ENCODE data around the gene LGALS14.

DNA sequence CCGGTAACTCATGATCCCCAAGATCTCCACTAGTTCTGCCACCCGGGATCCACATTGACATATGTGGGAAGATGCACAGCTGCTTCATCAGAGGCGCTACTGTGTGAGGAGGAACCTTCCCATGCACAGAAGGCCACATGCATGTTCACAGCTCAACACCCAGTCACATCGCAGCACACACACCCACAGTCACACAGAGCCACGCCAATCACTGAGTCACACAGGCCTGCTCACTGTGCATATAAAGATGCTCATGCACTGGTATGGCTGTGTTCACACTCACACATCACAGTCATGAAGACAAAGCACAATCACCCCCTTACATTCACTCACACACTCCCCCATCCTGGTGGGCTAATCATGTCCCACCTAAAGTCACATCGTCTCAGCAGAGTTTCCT, 23.8 kb downstream of the LGALS14 start:
- no peak for TF ChIP-seq FOXJ3 (CRISPR knock-in tag; IDR thresholded peaks at IDR 0.05; ENCODE audit: borderline replicate concordance)
- no peak for TF ChIP-seq CREB1 (CRISPR knock-in tag; IDR thresholded peaks at IDR 0.05)
- TF ChIP-seq, protein P1, sequence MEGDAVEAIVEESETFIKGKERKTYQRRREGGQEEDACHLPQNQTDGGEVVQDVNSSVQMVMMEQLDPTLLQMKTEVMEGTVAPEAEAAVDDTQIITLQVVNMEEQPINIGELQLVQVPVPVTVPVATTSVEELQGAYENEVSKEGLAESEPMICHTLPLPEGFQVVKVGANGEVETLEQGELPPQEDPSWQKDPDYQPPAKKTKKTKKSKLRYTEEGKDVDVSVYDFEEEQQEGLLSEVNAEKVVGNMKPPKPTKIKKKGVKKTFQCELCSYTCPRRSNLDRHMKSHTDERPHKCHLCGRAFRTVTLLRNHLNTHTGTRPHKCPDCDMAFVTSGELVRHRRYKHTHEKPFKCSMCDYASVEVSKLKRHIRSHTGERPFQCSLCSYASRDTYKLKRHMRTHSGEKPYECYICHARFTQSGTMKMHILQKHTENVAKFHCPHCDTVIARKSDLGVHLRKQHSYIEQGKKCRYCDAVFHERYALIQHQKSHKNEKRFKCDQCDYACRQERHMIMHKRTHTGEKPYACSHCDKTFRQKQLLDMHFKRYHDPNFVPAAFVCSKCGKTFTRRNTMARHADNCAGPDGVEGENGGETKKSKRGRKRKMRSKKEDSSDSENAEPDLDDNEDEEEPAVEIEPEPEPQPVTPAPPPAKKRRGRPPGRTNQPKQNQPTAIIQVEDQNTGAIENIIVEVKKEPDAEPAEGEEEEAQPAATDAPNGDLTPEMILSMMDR (IDR thresholded peaks at IDR 0.05) = no peak
- no peak for TF ChIP-seq MXD4 (CRISPR knock-in tag; IDR thresholded peaks at IDR 0.05; ENCODE audit: borderline replicate concordance)
- no peak for TF ChIP-seq SP1 (CRISPR knock-in tag; conservative IDR thresholded peaks at IDR 0.05)
- TF ChIP-seq NR1H2 (CRISPR knock-in tag; IDR thresholded peaks at IDR 0.05) = no peak
- TF ChIP-seq SMAD3 (CRISPR knock-in tag; IDR thresholded peaks at IDR 0.05; ENCODE audit: borderline replicate concordance) = no peak
- TF ChIP-seq, protein P2, sequence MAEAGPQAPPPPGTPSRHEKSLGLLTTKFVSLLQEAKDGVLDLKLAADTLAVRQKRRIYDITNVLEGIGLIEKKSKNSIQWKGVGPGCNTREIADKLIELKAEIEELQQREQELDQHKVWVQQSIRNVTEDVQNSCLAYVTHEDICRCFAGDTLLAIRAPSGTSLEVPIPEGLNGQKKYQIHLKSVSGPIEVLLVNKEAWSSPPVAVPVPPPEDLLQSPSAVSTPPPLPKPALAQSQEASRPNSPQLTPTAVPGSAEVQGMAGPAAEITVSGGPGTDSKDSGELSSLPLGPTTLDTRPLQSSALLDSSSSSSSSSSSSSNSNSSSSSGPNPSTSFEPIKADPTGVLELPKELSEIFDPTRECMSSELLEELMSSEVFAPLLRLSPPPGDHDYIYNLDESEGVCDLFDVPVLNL (CRISPR knock-in tag; IDR thresholded peaks at IDR 0.05; ENCODE audit: borderline replicate concordance, low read depth) = no peak
- no peak for TF ChIP-seq ZNF263 (CRISPR knock-in tag; IDR thresholded peaks at IDR 0.05; ENCODE audit: low read depth)
- TF ChIP-seq, protein P3, sequence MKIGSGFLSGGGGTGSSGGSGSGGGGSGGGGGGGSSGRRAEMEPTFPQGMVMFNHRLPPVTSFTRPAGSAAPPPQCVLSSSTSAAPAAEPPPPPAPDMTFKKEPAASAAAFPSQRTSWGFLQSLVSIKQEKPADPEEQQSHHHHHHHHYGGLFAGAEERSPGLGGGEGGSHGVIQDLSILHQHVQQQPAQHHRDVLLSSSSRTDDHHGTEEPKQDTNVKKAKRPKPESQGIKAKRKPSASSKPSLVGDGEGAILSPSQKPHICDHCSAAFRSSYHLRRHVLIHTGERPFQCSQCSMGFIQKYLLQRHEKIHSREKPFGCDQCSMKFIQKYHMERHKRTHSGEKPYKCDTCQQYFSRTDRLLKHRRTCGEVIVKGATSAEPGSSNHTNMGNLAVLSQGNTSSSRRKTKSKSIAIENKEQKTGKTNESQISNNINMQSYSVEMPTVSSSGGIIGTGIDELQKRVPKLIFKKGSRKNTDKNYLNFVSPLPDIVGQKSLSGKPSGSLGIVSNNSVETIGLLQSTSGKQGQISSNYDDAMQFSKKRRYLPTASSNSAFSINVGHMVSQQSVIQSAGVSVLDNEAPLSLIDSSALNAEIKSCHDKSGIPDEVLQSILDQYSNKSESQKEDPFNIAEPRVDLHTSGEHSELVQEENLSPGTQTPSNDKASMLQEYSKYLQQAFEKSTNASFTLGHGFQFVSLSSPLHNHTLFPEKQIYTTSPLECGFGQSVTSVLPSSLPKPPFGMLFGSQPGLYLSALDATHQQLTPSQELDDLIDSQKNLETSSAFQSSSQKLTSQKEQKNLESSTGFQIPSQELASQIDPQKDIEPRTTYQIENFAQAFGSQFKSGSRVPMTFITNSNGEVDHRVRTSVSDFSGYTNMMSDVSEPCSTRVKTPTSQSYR (CRISPR knock-in tag; IDR thresholded peaks at IDR 0.05) = no peak
- TF ChIP-seq JUN (CRISPR knock-in tag; IDR thresholded peaks at IDR 0.05) = no peak
- no peak for TF ChIP-seq TEAD1 (CRISPR knock-in tag; IDR thresholded peaks at IDR 0.05)
- TF ChIP-seq, protein P4, sequence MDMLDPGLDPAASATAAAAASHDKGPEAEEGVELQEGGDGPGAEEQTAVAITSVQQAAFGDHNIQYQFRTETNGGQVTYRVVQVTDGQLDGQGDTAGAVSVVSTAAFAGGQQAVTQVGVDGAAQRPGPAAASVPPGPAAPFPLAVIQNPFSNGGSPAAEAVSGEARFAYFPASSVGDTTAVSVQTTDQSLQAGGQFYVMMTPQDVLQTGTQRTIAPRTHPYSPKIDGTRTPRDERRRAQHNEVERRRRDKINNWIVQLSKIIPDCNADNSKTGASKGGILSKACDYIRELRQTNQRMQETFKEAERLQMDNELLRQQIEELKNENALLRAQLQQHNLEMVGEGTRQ (CRISPR knock-in tag; IDR thresholded peaks at IDR 0.05) = no peak
